ENCODE data around the gene GARNL3. TPM values are rescaled to one million over a fixed set of nuclear protein-coding genes. Genes with fewer than 3 reads are reported as not detected.

The GARNL3 gene
- total and polyA plus RNA-seq, 2 experiments from 2014 or later: 24.8 to 34.2 TPM

DNA sequence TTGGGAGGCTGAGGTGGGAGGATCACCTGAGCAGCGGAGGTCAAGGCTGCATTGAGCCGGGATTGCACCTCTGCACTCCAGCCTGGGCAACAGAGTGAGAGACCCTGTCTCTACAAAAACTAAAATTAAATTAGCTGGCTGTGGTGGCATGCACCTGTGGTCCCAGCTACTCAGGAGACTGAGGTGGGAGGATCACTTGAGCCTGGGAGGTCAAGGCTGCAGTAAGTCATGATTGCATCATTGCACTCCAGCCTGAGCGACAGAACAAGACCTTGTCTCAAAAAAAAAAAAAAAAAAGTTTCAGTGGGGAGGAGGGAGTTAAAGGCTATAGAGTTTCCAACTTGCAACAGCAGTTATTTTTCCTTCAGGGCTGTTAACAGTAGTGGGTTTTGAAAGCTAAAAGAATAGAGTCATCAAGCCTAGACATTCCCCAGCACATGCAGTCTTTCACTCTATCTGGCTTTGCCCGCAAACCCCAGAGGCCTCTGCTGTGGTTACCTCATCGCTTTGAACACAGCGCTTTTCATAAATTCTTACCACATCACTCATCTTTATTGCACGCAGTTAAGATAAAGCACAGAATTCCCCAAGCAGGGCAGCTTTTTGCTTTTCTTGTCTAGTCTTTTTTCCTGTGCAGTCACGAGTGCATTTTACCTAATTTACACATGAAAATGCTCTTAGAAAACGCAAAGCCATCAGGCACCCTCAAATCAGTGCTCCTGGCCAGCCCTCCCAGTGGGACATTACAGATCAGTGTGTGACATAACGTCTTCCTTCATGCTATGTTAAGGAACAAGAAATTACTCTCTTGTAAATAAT is 123.7 kb downstream of the GARNL3 start:
- H3K4me1 ChIP-seq (ENCODE audit: low read depth): no peaks in the 10 kb centered on the region
- no peaks in the 10 kb centered on the region for H3K36me3 ChIP-seq
- TF ChIP-seq, protein P1, sequence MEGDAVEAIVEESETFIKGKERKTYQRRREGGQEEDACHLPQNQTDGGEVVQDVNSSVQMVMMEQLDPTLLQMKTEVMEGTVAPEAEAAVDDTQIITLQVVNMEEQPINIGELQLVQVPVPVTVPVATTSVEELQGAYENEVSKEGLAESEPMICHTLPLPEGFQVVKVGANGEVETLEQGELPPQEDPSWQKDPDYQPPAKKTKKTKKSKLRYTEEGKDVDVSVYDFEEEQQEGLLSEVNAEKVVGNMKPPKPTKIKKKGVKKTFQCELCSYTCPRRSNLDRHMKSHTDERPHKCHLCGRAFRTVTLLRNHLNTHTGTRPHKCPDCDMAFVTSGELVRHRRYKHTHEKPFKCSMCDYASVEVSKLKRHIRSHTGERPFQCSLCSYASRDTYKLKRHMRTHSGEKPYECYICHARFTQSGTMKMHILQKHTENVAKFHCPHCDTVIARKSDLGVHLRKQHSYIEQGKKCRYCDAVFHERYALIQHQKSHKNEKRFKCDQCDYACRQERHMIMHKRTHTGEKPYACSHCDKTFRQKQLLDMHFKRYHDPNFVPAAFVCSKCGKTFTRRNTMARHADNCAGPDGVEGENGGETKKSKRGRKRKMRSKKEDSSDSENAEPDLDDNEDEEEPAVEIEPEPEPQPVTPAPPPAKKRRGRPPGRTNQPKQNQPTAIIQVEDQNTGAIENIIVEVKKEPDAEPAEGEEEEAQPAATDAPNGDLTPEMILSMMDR (IDR thresholded peaks at IDR 0.05; ENCODE audit: low read depth, low read length): no peak
- DNase-seq (ENCODE audit: low read depth in 1 of 2, low spot score in 1 of 2): peak in 1 of 2 donors; percentile 98
- H3K27me3 ChIP-seq: no peaks in the 10 kb centered on the region
- no peak overlapping the region for H3K4me3 ChIP-seq
- H3K9me3 ChIP-seq (ENCODE audit: low read depth): no peaks in the 10 kb centered on the region
- peak overlapping the region; percentile 31 for H3K27ac ChIP-seq

DNA sequence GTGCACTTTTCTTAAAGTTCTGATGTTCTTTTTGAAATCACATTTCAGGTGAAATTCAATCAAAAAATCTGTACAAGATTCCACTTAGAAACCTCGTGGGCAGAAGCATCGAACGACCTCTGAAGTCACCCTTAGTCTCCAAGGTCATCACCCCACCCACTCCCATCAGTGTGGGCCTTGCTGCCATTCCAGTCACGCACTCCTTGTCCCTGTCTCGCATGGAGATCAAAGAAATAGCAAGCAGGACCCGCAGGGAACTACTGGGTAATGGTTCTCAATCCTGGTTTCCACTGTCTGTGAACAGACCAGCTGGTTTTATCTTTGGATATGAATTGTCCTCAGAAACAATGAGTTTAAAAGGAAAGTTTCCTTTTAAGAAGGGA is 124.3 kb downstream of the GARNL3 start:
- DNase-seq (ENCODE audit: low read depth in 1 of 2, low spot score in 1 of 2): no peak
- H3K4me3 ChIP-seq: no peak overlapping the region
- H3K36me3 ChIP-seq: no peaks in the 10 kb centered on the region
- TF ChIP-seq, protein P1 (IDR thresholded peaks at IDR 0.05; ENCODE audit: low read depth, low read length): no peak
- peak overlapping the region; percentile 31 for H3K27ac ChIP-seq
- H3K27me3 ChIP-seq: no peaks in the 10 kb centered on the region
- no peaks in the 10 kb centered on the region for H3K9me3 ChIP-seq (ENCODE audit: low read depth)
- no peaks in the 10 kb centered on the region for H3K4me1 ChIP-seq (ENCODE audit: low read depth)

DNA sequence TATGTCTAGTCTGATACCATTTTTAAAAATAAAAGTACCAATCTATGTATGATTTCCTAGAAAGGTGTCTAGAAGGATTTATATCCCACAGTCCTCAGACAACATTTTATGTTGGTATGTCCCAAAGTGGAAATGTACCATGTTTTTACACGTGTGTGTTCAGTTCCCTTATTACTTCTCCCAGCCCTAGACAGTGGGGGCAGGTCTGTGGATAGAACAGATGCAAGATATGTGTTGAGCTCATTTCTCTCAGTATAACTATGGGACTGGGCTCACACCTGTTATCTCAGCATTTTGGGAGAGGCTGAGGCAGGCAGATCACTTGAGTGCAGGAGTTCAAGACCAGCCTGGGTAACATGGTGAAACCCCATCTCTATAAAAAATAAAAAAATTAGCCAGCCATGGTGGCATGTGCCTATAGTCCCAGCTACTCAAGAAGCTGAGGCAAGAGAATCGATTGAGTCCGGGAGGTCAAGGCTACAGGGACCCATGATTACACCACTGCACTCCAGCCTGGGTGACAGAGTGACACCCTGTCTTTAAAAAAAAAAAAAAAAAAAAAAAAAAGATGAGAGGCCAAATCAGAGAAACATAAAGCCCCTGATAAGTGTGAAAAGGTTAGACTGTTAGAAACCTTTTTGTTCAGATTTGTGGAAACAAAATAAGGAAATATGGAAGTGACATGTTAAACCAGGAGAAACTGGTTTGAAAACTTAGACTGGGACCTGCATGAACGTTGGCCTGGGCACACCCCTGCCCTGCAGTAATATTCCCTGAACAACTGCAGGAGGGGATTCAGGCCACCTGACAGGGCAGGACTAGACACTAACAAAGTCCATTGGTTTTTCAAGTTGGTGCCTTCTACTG is 125.0 kb downstream of the GARNL3 start:
- no peaks in the 10 kb centered on the region for H3K27me3 ChIP-seq
- H3K36me3 ChIP-seq: no peaks in the 10 kb centered on the region
- no peaks in the 10 kb centered on the region for H3K9me3 ChIP-seq (ENCODE audit: low read depth)
- H3K4me1 ChIP-seq (ENCODE audit: low read depth): no peaks in the 10 kb centered on the region
- TF ChIP-seq, protein P1 (IDR thresholded peaks at IDR 0.05; ENCODE audit: low read depth, low read length): no peak
- no peak for DNase-seq (ENCODE audit: low read depth in 1 of 2, low spot score in 1 of 2)
- H3K27ac ChIP-seq: no peak overlapping the region
- H3K4me3 ChIP-seq: no peak overlapping the region

DNA sequence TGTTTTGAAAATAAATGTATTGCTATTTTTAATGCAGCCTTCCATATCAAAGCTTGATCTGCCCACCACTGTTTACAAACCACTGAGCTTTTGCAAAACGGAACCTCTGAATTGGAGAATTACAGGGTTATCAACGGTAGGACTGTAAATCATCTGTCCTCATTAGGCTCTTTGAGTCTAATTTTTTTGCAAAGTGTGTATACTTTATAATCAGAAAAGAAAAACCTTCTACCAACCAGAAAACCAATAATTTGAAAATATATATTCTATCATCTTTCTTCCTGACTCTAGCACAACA is 125.6 kb downstream of the GARNL3 start:
- H3K27ac ChIP-seq: no peak overlapping the region
- H3K4me1 ChIP-seq (ENCODE audit: low read depth): no peaks in the 10 kb centered on the region
- H3K4me3 ChIP-seq: no peak overlapping the region
- DNase-seq (ENCODE audit: low read depth in 1 of 2, low spot score in 1 of 2): no peak
- H3K9me3 ChIP-seq (ENCODE audit: low read depth): no peaks in the 10 kb centered on the region
- TF ChIP-seq, protein P1 (IDR thresholded peaks at IDR 0.05; ENCODE audit: low read depth, low read length): no peak
- no peaks in the 10 kb centered on the region for H3K36me3 ChIP-seq
- H3K27me3 ChIP-seq: no peaks in the 10 kb centered on the region

DNA sequence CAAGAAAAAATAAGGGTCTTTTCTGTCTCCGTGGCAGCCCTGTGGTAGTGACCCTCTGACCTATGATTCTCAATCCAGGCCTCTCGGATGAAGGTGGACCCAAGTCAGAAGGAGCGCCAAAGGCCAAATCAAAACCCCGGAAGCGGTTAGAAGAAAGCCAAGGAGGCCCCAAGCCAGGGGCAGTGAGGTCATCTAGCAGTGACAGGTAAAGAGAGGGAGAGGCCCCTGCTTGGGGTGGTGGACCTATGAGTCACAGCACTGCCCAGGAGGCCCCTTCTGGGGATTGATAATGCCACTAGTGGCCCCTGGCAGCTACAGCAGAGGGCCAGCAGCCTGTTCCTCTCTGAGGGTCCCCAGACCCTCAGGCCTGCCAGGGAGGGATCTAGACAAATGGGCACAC is 126.0 kb downstream of the GARNL3 start:
- Histone ChIP-seq H3K9me3 (ENCODE audit: low read depth) (no peaks in the 10 kb centered on the region), H3K27ac (no peak overlapping the region), H3K4me1 (ENCODE audit: low read depth) (no peaks in the 10 kb centered on the region), H3K27me3 (no peaks in the 10 kb centered on the region), H3K36me3 (no peaks in the 10 kb centered on the region), H3K4me3 (no peak overlapping the region)
- DNase-seq (ENCODE audit: low read depth in 1 of 2, low spot score in 1 of 2): no peak
- TF ChIP-seq, protein P1 (IDR thresholded peaks at IDR 0.05; ENCODE audit: low read depth, low read length): no peak

Data from cardiac muscle cell (in vitro differentiated cells and primary cell).